ENCODE results near the gene CAPS.

DNA sequence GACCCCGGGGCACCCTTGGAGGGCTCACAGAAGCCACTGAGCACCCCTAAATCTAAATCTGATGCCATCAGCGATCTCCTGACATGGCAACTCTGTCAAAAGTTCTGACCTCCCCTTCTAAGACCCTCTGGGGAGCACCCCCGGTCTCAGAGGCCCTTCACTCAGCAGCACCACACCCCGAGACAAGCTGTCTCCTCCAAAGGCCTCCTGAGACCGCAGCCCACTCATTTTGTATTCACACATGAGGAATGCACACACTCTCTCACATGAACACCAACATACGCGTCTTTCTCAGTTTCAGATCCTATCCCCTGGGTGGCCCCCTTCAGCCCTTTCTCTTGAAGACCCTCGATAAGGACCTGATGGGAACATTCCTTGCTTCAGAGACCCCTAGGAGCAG lies 13.1 kb upstream of the CAPS start:
- TF ChIP-seq POLR2A (IDR thresholded peaks at IDR 0.05) = no peak
- TF ChIP-seq, protein P1, sequence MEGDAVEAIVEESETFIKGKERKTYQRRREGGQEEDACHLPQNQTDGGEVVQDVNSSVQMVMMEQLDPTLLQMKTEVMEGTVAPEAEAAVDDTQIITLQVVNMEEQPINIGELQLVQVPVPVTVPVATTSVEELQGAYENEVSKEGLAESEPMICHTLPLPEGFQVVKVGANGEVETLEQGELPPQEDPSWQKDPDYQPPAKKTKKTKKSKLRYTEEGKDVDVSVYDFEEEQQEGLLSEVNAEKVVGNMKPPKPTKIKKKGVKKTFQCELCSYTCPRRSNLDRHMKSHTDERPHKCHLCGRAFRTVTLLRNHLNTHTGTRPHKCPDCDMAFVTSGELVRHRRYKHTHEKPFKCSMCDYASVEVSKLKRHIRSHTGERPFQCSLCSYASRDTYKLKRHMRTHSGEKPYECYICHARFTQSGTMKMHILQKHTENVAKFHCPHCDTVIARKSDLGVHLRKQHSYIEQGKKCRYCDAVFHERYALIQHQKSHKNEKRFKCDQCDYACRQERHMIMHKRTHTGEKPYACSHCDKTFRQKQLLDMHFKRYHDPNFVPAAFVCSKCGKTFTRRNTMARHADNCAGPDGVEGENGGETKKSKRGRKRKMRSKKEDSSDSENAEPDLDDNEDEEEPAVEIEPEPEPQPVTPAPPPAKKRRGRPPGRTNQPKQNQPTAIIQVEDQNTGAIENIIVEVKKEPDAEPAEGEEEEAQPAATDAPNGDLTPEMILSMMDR (IDR thresholded peaks at IDR 0.05) = no peak
